ENCODE results near the gene M1AP. TPM values are rescaled to one million over a fixed set of nuclear protein-coding genes. Genes with fewer than 3 reads are reported as not detected.

The M1AP gene
- total RNA-seq, 1 donor from 2014 or later, result 2.5 TPM

GRCh38 chr2:74535440-74535965, 112.6 kb downstream of the M1AP start:
- TF ChIP-seq, protein P1, sequence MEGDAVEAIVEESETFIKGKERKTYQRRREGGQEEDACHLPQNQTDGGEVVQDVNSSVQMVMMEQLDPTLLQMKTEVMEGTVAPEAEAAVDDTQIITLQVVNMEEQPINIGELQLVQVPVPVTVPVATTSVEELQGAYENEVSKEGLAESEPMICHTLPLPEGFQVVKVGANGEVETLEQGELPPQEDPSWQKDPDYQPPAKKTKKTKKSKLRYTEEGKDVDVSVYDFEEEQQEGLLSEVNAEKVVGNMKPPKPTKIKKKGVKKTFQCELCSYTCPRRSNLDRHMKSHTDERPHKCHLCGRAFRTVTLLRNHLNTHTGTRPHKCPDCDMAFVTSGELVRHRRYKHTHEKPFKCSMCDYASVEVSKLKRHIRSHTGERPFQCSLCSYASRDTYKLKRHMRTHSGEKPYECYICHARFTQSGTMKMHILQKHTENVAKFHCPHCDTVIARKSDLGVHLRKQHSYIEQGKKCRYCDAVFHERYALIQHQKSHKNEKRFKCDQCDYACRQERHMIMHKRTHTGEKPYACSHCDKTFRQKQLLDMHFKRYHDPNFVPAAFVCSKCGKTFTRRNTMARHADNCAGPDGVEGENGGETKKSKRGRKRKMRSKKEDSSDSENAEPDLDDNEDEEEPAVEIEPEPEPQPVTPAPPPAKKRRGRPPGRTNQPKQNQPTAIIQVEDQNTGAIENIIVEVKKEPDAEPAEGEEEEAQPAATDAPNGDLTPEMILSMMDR (conservative IDR thresholded peaks at IDR 0.05; ENCODE audit: low read depth, low read length), result no peak
- H3K4me3 ChIP-seq (ENCODE audit: low read depth, low read length), result no peak overlapping the region
- DNase-seq (ENCODE audit: low read depth), result no peak

DNA sequence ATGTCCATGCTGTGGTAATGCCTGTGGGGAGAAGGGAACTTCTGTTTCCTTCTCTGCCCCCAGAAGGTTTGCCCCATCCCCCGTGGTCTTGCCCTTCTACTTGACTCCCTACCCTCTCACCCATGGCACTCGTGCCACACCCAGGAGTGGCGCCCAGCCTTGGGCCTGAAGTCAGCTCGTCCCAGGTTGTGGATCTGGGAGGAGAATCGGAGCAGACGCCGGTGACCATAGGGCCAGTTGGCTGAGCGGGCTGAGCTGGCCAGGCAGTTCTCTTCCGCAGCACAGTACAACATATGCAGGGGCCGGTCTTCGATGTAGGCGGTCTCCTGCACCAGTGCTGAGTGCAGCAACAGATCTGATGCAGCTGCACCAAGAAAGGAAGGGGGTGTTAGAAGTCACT, 113.7 kb downstream of the M1AP start:
- TF ChIP-seq, protein P1 (conservative IDR thresholded peaks at IDR 0.05; ENCODE audit: low read depth, low read length), result no peak
- H3K4me3 ChIP-seq (ENCODE audit: low read depth, low read length), result no peak overlapping the region

GRCh38 chr2:74533464-74533863, 114.7 kb downstream of the M1AP start:
- TF ChIP-seq, protein P1 (conservative IDR thresholded peaks at IDR 0.05; ENCODE audit: low read depth, low read length), result no peak
- H3K4me3 ChIP-seq (ENCODE audit: low read depth, low read length), result no peak overlapping the region

More for the DNA sequence above, 113.7 kb downstream of the M1AP start:
- no peak for DNase-seq (ENCODE audit: low read depth)

DNA sequence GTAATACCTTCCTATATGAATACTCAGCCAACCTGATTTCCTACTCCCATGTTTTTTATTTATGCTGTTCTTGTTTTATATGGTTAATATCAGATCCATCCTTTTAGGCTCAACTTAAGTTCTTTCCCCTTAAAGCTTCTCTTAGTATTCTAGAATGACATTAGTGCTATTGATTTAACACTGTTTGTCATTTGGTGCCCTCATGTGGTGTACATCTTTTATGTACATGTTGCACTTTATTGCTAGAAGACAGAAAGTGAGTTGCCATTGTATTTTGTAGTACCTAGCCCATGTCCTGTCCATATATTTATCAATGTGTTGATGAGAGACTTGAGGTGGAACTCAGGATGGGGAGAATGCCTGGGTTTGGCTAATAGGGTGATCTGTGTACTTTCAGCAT, 115.9 kb downstream of the M1AP start:
- no peak overlapping the region for H3K4me3 ChIP-seq (ENCODE audit: low read depth, low read length)
- DNase-seq (ENCODE audit: low read depth), result no peak
- TF ChIP-seq, protein P1 (conservative IDR thresholded peaks at IDR 0.05; ENCODE audit: low read depth, low read length), result peak; percentile 41

More at GRCh38 chr2:74533464-74533863, 114.7 kb downstream of the M1AP start:
- DNase-seq (ENCODE audit: low read depth), result no peak

- TF ChIP-seq, protein P1 (conservative IDR thresholded peaks at IDR 0.05; ENCODE audit: low read depth, low read length), result no peak
- DNase-seq (ENCODE audit: low read depth), result no peak
- no peak overlapping the region for H3K4me3 ChIP-seq (ENCODE audit: low read depth, low read length)
Observed at GRCh38 chr2:74531666-74532065, 116.5 kb downstream of the M1AP start.

GRCh38 chr2:74530239-74531187, 117.6 kb downstream of the M1AP start:
- DNase-seq (ENCODE audit: low read depth), result no peak
- peak overlapping the region; percentile 99 for H3K4me3 ChIP-seq (ENCODE audit: low read depth, low read length)
- TF ChIP-seq, protein P1 (conservative IDR thresholded peaks at IDR 0.05; ENCODE audit: low read depth, low read length), result no peak
